ENCODE results near the gene MC3R. TPM values are rescaled to one million over a fixed set of nuclear protein-coding genes. Genes with fewer than 3 reads are reported as not detected.

The MC3R gene
- total and polyA plus RNA-seq, 2 of the 4 experiments (the other 2 are of a cell fraction), result not detected

DNA sequence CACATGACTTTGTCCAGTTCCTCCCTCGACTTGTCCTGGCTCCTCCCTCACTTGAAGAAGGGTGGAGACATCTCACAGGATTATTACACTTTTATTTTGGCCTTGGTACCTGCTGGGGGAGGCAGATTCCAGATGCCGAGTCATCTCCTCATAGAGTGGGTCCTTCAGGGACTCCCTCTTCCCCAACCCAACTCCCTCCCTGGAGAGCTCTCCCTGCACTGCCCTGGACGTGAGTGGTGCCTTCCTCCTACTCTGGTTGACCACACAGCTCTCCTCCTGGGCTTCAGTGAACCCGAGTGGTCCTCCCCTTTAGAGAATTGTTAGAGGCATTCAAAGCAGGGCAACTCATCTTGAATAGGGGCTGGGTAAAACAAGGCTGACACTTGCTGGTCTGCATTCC, 40.9 kb upstream of the MC3R start:
- Histone ChIP-seq H3K56ac (ENCODE audit: extremely low read depth, insufficient read depth, low read length) (no peak overlapping the region), H3K9me1 (ENCODE audit: insufficient read depth, low read length) (no peaks in the 10 kb centered on the region), H2BK120ac (ENCODE audit: low read depth, low read length) (no peak overlapping the region), H3K36me3 (ENCODE audit: control insufficient read depth, insufficient read depth, low read length) (no peaks in the 10 kb centered on the region), H2BK15ac (ENCODE audit: low read depth, low read length) (no peak overlapping the region), H2BK20ac (ENCODE audit: low read depth, low read length) (no peak overlapping the region), H3K18ac (ENCODE audit: low read depth, low read length) (no peak overlapping the region), H3K4ac (ENCODE audit: low read depth, low read length) (no peak overlapping the region), H3K4me2 (ENCODE audit: low read depth, low read length) (no peak overlapping the region), H3K4me3 (ENCODE audit: insufficient read depth, low read depth, low read length) (no peak overlapping the region), H4K20me1 (ENCODE audit: insufficient read depth, low read length) (no peaks in the 10 kb centered on the region), H2AFZ (replicated peaks; ENCODE audit: low read length, poor library complexity) (no peak overlapping the region), H4K91ac (ENCODE audit: insufficient read depth, low read depth, low read length) (no peak overlapping the region), H3K27ac (ENCODE audit: insufficient read depth, low read length) (no peak overlapping the region), H2AK5ac (ENCODE audit: low read depth, low read length) (no peak overlapping the region), H3K9me3 (ENCODE audit: control insufficient read depth, insufficient read depth, low read length) (peaks cover 5% of the 10 kb centered on the region), H2AK9ac (replicated peaks; ENCODE audit: low read depth, low read length, poor library complexity) (no peak overlapping the region), H3K4me1 (ENCODE audit: control insufficient read depth, insufficient read depth, low read length) (no peaks in the 10 kb centered on the region), H4K8ac (ENCODE audit: low read depth in 2 of 2, low read length in 2 of 2) (no peak overlapping the region), H3K23ac (ENCODE audit: low read depth, low read length) (no peak overlapping the region), H3K27me3 (ENCODE audit: control insufficient read depth, insufficient read depth, low read length) (no peaks in the 10 kb centered on the region), H3K79me1 (ENCODE audit: low read depth in 1 of 2, low read length in 2 of 2) (no peaks in the 10 kb centered on the region), H2BK5ac (ENCODE audit: low read depth, low read length, poor library complexity, severe bottlenecking) (no peak overlapping the region), H3K9ac (ENCODE audit: low read depth, low read length) (no peak overlapping the region), H3K14ac (replicated peaks; ENCODE audit: low read depth, low read length) (no peak overlapping the region), H4K5ac (ENCODE audit: low read depth, low read length) (no peak overlapping the region)
- ATAC-seq (ENCODE audit: low read depth) (no peak), DNase-seq (no peak)
- CTCF ChIA-PET, result no interaction called here
- intact Hi-C loops (cut with micrococcal nuclease), result loop anchor here (10.0 kb wide), 1 partner anchor 493 kb away; no protein-coding TSS in a partner anchor
- dilution Hi-C loops (cut with HindIII; ENCODE audit: low sequenced_read_pairs, unreplicated experiment), result no loop called here
- in situ Hi-C loops (cut with MboI; ENCODE audit: low sequenced_read_pairs), result no loop called here
- no CpG with 5 or more reads among the region's 4 CpGs for WGBS, 2 experiments (ENCODE audit: extremely low coverage in 2 of 2, insufficient read length in 1 of 2)
- TF ChIP-seq, protein P1, sequence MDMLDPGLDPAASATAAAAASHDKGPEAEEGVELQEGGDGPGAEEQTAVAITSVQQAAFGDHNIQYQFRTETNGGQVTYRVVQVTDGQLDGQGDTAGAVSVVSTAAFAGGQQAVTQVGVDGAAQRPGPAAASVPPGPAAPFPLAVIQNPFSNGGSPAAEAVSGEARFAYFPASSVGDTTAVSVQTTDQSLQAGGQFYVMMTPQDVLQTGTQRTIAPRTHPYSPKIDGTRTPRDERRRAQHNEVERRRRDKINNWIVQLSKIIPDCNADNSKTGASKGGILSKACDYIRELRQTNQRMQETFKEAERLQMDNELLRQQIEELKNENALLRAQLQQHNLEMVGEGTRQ (IDR thresholded peaks at IDR 0.05; ENCODE audit: low read depth, low read length), result no peak
- TF ChIP-seq RFX5 (IDR thresholded peaks at IDR 0.05; ENCODE audit: low read depth, low read length), result no peak
- TF ChIP-seq MAFK (IDR thresholded peaks at IDR 0.05; ENCODE audit: low read depth, low read length), result no peak
- TF ChIP-seq FOS (IDR thresholded peaks at IDR 0.05; ENCODE audit: low read depth, low read length), result no peak
- no peak for TF ChIP-seq NFE2L2 (IDR thresholded peaks at IDR 0.05; ENCODE audit: low read depth, low read length)
- TF ChIP-seq, protein P2, sequence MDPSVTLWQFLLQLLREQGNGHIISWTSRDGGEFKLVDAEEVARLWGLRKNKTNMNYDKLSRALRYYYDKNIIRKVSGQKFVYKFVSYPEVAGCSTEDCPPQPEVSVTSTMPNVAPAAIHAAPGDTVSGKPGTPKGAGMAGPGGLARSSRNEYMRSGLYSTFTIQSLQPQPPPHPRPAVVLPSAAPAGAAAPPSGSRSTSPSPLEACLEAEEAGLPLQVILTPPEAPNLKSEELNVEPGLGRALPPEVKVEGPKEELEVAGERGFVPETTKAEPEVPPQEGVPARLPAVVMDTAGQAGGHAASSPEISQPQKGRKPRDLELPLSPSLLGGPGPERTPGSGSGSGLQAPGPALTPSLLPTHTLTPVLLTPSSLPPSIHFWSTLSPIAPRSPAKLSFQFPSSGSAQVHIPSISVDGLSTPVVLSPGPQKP (IDR thresholded peaks at IDR 0.05; ENCODE audit: borderline replicate concordance, low read depth, low read length), result no peak
- TF ChIP-seq, protein P3, sequence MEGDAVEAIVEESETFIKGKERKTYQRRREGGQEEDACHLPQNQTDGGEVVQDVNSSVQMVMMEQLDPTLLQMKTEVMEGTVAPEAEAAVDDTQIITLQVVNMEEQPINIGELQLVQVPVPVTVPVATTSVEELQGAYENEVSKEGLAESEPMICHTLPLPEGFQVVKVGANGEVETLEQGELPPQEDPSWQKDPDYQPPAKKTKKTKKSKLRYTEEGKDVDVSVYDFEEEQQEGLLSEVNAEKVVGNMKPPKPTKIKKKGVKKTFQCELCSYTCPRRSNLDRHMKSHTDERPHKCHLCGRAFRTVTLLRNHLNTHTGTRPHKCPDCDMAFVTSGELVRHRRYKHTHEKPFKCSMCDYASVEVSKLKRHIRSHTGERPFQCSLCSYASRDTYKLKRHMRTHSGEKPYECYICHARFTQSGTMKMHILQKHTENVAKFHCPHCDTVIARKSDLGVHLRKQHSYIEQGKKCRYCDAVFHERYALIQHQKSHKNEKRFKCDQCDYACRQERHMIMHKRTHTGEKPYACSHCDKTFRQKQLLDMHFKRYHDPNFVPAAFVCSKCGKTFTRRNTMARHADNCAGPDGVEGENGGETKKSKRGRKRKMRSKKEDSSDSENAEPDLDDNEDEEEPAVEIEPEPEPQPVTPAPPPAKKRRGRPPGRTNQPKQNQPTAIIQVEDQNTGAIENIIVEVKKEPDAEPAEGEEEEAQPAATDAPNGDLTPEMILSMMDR (conservative IDR thresholded peaks at IDR 0.05; ENCODE audit: low read depth, low read length), result no peak
- TF ChIP-seq CEBPB (IDR thresholded peaks at IDR 0.05; ENCODE audit: low read depth, low read length), result no peak
- TF ChIP-seq SMC3 (IDR thresholded peaks at IDR 0.05; ENCODE audit: low read depth, low read length), result no peak
- TF ChIP-seq BHLHE40 (IDR thresholded peaks at IDR 0.05; ENCODE audit: low read depth, low read length), result no peak
- no peak for TF ChIP-seq RCOR1 (IDR thresholded peaks at IDR 0.05; ENCODE audit: insufficient replicate concordance, low read length)
- no peak for TF ChIP-seq MAZ (IDR thresholded peaks at IDR 0.05; ENCODE audit: borderline replicate concordance, low read depth, low read length)
- no peak for TF ChIP-seq RAD21 (IDR thresholded peaks at IDR 0.05; ENCODE audit: low read length)
- TF ChIP-seq MXI1 (IDR thresholded peaks at IDR 0.05; ENCODE audit: borderline replicate concordance, low read depth, low read length), result no peak
- POLR2A ChIA-PET (ENCODE audit: unreplicated experiment), result no interaction called here
- no TSS peak for BruUV-seq (replicated peaks)

All from IMR-90 (cell line).